K562 (cell line): ENCODE measurements around the gene NEK5. TPM values are rescaled to one million over a fixed set of nuclear protein-coding genes. Genes with fewer than 3 reads are reported as not detected.
A peak's percentile ranks its signal among the peaks of the same experiment; 100 is the strongest.

ENCODE experiments used
- BCOR ChIP-seq: fragments of 450-650 bp; IDR thresholded peaks from 2 replicates; pipeline ENCODE4 v1.6.1; 2016
- FOXA3 ChIP-seq, 2 experiments: fragments of 450-650 bp in 1 of 2; sonication (generic) in 1 of 2; formaldehyde crosslinking; IDR thresholded peaks in 1 of 2; conservative IDR thresholded peaks in 1 of 2; 2 replicates each; pipeline versions ENCODE4 v1.4.0 to v1.8.0; 2020 to 2022; ENCODE audit warnings: mild to moderate bottlenecking in 2 of 2, missing genetic modification reagents in 1 of 2
- GATAD2B ChIP-seq: fragments of 450-650 bp; IDR thresholded peaks from 2 replicates; pipeline ENCODE4 v1.6.1; 2017; ENCODE audit warnings: mild to moderate bottlenecking, borderline replicate concordance
- HSF4 ChIP-seq: fragments of 250-450 bp; sonication (Bioruptor Pico); IDR thresholded peaks from 2 replicates; pipeline ENCODE4 v2.1.2; 2022; ENCODE audit warnings: mild to moderate bottlenecking, moderate library complexity, borderline replicate concordance
- L3MBTL2 ChIP-seq: fragments of 450-650 bp; IDR thresholded peaks from 2 replicates; pipeline ENCODE4 v1.6.1; 2016; ENCODE audit warnings: mild to moderate bottlenecking, moderate library complexity
- MYC ChIP-seq, 2 experiments: fragments of 250-450 bp in 1 of 2; sonication (Bioruptor Pico) in 1 of 2; IDR thresholded peaks; 2 replicates each; pipeline versions ENCODE4 v1.5.1 to v1.6.1; 2012 to 2021; ENCODE audit warnings: low read depth in 2 of 2, borderline replicate concordance in 1 of 2, improper control_type of control experiment in 1 of 2, low read length in 1 of 2, mild to moderate bottlenecking in 1 of 2, moderate library complexity in 1 of 2
- PYGO2 ChIP-seq: fragments of 450-650 bp; IDR thresholded peaks from 2 replicates; pipeline ENCODE4 v1.6.1; 2016; ENCODE audit warnings: mild to moderate bottlenecking, missing genetic modification characterization, moderate library complexity, missing compliant biosample characterization
- SAFB ChIP-seq: fragments of 200-400 bp; formaldehyde crosslinking; IDR thresholded peaks from 2 replicates; pipeline ENCODE4 v1.6.1; 2017; ENCODE audit warnings: low read depth, low read length, borderline replicate concordance
- SRSF9 ChIP-seq: fragments of 200-400 bp; formaldehyde crosslinking; IDR thresholded peaks from 2 replicates; pipeline ENCODE4 v1.6.1; 2017; ENCODE audit warnings: low read depth, low read length, borderline replicate concordance
- TAF1 ChIP-seq: IDR thresholded peaks from 2 replicates; pipeline ENCODE4 v1.6.1; 2011; ENCODE audit warnings: mild to moderate bottlenecking, low read length, moderate library complexity; ENCODE audit not compliant: insufficient read depth, control insufficient read depth, severe bottlenecking; ENCODE audit errors: extremely low read depth
- TCF7L2 ChIP-seq: fragments of 150-350 bp; IDR thresholded peaks from 2 replicates; pipeline ENCODE4 v1.6.1; 2016; ENCODE audit warnings: low read depth, mild to moderate bottlenecking, low read length, moderate library complexity
- TRIM28 ChIP-seq: fragments of 450-650 bp; IDR thresholded peaks from 2 replicates; pipeline ENCODE4 v1.6.1; 2017
- ZNF124 ChIP-seq: sonication (generic); formaldehyde crosslinking; IDR thresholded peaks from 2 replicates; pipeline ENCODE4 v1.8.1; 2022; ENCODE audit warnings: missing genetic modification reagents
- ZNF316 ChIP-seq: fragments of 450-650 bp; IDR thresholded peaks from 2 replicates; pipeline ENCODE4 v1.6.1; 2016
- ZNF696 ChIP-seq: fragments of 250-450 bp; sonication (Bioruptor Pico); conservative IDR thresholded peaks from 2 replicates; pipeline ENCODE4 v1.4.0; 2020; ENCODE audit warnings: mild to moderate bottlenecking, moderate library complexity
- polyA plus RNA-seq, 8 experiments: library from polyadenylated mRNA; depleted of rRNA in 4 of 8; stranded (reverse) in 5 of 8; unstranded in 3 of 8; fragments of >200 nt; fragmentation: Nextera tagmentation in 2 of 8; fragmentation: Illumina TruSeq in 1 of 8; extraction: Ambion mirVana in 2 of 8; extraction: Trizol in 1 of 8; gene quantifications; 2 replicates each; pipeline versions ENCODE4 v1.2.1 to v1.2.3, GENCODE V29; 2011 to 2014; ENCODE audit warnings: inconsistent platforms in 1 of 8, missing spikeins in 1 of 8
- total RNA-seq, 7 experiments: library from RNA; depleted of rRNA in 6 of 7; stranded (reverse); fragments of >200 nt in 6 of 7; fragmentation: Illumina TruSeq in 2 of 7; extraction: Trizol in 2 of 7; gene quantifications; 2 replicates each; pipeline versions ENCODE4 v1.2.1 to v1.2.3, GENCODE V29; 2011 to 2021; ENCODE audit warnings: low replicate concordance in 1 of 7
- TF ChIP-seq, protein P1 (sequence below): sonication (generic); formaldehyde crosslinking; IDR thresholded peaks from 2 replicates; pipeline ENCODE4 v1.8.1; 2023; ENCODE audit warnings: mild to moderate bottlenecking, missing genetic modification reagents, moderate library complexity
- TF ChIP-seq, protein P2 (sequence below), 2 experiments: fragments of 450-650 bp; formaldehyde crosslinking in 1 of 2; IDR thresholded peaks; 2 replicates each; pipeline versions ENCODE4 v1.4.0 to v1.6.1; 2014 to 2020; ENCODE audit warnings: mild to moderate bottlenecking in 2 of 2, borderline replicate concordance in 1 of 2, low read depth in 1 of 2

Gene NEK5
- total and polyA plus RNA-seq, 9 of the 15 experiments (the other 6 are each of a cell fraction or from before 2014, with no cell fraction given): 0.09 to 0.44 (median 0.33) TPM

DNA sequence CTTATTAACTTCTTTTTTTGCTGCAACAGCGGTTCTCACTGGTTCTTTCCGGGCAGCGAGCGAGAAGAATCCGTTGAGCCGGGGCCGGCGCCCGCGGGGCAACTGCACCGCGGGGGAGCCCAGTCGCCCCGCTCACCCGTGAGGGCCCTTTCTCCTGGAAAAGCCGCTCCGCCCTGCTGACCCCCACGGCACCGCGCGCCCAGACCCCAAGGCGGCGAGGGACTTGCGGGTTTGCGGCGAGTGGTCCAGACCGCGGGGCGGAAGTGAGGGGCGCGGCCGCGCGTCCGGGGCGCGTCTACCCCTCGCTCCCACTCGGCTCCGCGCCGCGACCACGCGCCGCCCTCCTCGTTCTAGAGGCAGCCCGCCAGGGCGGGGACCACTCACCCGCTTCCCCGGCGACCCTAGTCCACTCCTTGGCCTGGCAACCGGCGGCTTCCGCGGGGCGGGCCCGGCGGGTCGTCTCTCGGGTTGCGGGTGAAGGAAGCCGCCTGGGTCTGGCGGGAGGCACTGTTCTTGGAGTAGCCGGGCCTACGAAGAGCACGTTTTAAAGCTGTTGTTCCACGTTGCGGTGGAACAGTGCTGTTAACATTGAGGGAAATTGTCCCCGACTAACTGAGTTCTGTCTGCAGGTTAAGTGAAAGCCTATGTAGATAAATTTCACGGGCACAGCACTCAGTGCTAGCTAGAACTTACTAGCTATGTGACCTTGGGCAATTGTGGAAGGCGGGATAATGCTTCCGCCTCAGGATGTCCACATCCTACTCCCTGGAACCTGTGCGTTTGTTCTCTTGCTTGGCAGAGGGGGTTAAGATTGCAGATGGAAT lies 30.5 kb upstream of the NEK5 start, which contains the start of gene NEK3 (continued):
- TF ChIP-seq FOXA3 (CRISPR knock-in tag; conservative IDR thresholded peaks at IDR 0.05 in 1 of 2, IDR thresholded peaks at IDR 0.05 in 1 of 2) (peak in 1 of 2 experiments; percentile 24; a peak in 1 of 4 replicates), L3MBTL2 (peak; percentile 99), TCF7L2 (no peak), TAF1 (peak; percentile 41), SRSF9 (no peak), HSF4 (CRISPR knock-in tag) (no peak), TRIM28 (no peak), ZNF124 (CRISPR knock-in tag) (no peak), GATAD2B (no peak), MYC (IDR thresholded peaks at IDR 0.05; ENCODE audit: low read depth, low read length) (peak; percentile 61; the same call in 1 of the 2 replicates), MYC (CRISPR knock-in tag; IDR thresholded peaks at IDR 0.05; ENCODE audit: borderline replicate concordance, low read depth) (no peak), ZNF696 (no peak), PYGO2 (tag) (no peak), SAFB (peak; percentile 56; the same call in 1 of the 2 replicates), BCOR (no peak), ZNF316 (0 out of 2 replicates have a peak, but pooled peaks have one; percentile 28)
- TF ChIP-seq, protein P1, sequence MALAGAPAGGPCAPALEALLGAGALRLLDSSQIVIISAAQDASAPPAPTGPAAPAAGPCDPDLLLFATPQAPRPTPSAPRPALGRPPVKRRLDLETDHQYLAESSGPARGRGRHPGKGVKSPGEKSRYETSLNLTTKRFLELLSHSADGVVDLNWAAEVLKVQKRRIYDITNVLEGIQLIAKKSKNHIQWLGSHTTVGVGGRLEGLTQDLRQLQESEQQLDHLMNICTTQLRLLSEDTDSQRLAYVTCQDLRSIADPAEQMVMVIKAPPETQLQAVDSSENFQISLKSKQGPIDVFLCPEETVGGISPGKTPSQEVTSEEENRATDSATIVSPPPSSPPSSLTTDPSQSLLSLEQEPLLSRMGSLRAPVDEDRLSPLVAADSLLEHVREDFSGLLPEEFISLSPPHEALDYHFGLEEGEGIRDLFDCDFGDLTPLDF (CRISPR knock-in tag): 0 out of 2 replicates have a peak, but pooled peaks have one; percentile 68
- TF ChIP-seq, protein P2, sequence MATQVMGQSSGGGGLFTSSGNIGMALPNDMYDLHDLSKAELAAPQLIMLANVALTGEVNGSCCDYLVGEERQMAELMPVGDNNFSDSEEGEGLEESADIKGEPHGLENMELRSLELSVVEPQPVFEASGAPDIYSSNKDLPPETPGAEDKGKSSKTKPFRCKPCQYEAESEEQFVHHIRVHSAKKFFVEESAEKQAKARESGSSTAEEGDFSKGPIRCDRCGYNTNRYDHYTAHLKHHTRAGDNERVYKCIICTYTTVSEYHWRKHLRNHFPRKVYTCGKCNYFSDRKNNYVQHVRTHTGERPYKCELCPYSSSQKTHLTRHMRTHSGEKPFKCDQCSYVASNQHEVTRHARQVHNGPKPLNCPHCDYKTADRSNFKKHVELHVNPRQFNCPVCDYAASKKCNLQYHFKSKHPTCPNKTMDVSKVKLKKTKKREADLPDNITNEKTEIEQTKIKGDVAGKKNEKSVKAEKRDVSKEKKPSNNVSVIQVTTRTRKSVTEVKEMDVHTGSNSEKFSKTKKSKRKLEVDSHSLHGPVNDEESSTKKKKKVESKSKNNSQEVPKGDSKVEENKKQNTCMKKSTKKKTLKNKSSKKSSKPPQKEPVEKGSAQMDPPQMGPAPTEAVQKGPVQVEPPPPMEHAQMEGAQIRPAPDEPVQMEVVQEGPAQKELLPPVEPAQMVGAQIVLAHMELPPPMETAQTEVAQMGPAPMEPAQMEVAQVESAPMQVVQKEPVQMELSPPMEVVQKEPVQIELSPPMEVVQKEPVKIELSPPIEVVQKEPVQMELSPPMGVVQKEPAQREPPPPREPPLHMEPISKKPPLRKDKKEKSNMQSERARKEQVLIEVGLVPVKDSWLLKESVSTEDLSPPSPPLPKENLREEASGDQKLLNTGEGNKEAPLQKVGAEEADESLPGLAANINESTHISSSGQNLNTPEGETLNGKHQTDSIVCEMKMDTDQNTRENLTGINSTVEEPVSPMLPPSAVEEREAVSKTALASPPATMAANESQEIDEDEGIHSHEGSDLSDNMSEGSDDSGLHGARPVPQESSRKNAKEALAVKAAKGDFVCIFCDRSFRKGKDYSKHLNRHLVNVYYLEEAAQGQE (IDR thresholded peaks at IDR 0.05; ENCODE audit: borderline replicate concordance): peak; percentile 19; the same call in 1 of the 2 replicates
- TF ChIP-seq, protein P2 (CRISPR knock-in tag; IDR thresholded peaks at IDR 0.05; ENCODE audit: low read depth): no peak
